ENCODE results near the gene CLEC4D.
"Not testable (repeated sequence)": the region's sequence is repeated elsewhere in the genome, so short reads cannot be mapped to it uniquely, and the experiment has no call there.

Gene CLEC4D

GRCh38 chr12:8508223-8508622 lies 5.1 kb upstream of the CLEC4D start:
- H3K27me3 Mint-ChIP-seq, result peaks cover 10% of the 10 kb centered on the region
- no peaks in the 10 kb centered on the region for H3K36me3 Mint-ChIP-seq (ENCODE audit: low read depth)
- no peak overlapping the region for H3K4me3 Mint-ChIP-seq
- H3K4me1 Mint-ChIP-seq (ENCODE audit: low read depth), result no peaks in the 10 kb centered on the region
- H3K27ac Mint-ChIP-seq, result no peak overlapping the region
- no peaks in the 10 kb centered on the region for H3K9me3 Mint-ChIP-seq

- H3K4me3 Mint-ChIP-seq, result no peak overlapping the region
- no peaks in the 10 kb centered on the region for H3K4me1 Mint-ChIP-seq (ENCODE audit: low read depth)
- H3K27me3 Mint-ChIP-seq, result peaks cover 15% of the 10 kb centered on the region
- no peaks in the 10 kb centered on the region for H3K9me3 Mint-ChIP-seq
- H3K36me3 Mint-ChIP-seq (ENCODE audit: low read depth), result no peaks in the 10 kb centered on the region
- H3K27ac Mint-ChIP-seq, result no peak overlapping the region
Measured at GRCh38 chr12:8508910-8509841, 4.1 kb upstream of the CLEC4D start.

GRCh38 chr12:8517971-8518370 lies 4.7 kb downstream of the CLEC4D start:
- no peak overlapping the region for H3K27ac Mint-ChIP-seq
- no peaks in the 10 kb centered on the region for H3K9me3 Mint-ChIP-seq
- H3K4me1 Mint-ChIP-seq (ENCODE audit: low read depth), result no peaks in the 10 kb centered on the region
- H3K36me3 Mint-ChIP-seq (ENCODE audit: low read depth), result no peaks in the 10 kb centered on the region
- H3K4me3 Mint-ChIP-seq, result no peak overlapping the region
- H3K27me3 Mint-ChIP-seq, result peaks cover 57% of the 10 kb centered on the region

- Mint-ChIP-seq H3K36me3 (ENCODE audit: low read depth) (no peaks in the 10 kb centered on the region), H3K27ac (no peak overlapping the region), H3K27me3 (peaks cover 64% of the 10 kb centered on the region), H3K4me1 (ENCODE audit: low read depth) (no peaks in the 10 kb centered on the region), H3K4me3 (no peak overlapping the region), H3K9me3 (peaks cover under 1% of the 10 kb centered on the region)
Measured at GRCh38 chr12:8519171-8519570, 5.9 kb downstream of the CLEC4D start.

- H3K4me3 Mint-ChIP-seq, result no peak overlapping the region
- no peak overlapping the region for H3K27ac Mint-ChIP-seq
- no peaks in the 10 kb centered on the region for H3K4me1 Mint-ChIP-seq (ENCODE audit: low read depth)
- peaks cover 51% of the 10 kb centered on the region for H3K27me3 Mint-ChIP-seq
- peaks cover 9% of the 10 kb centered on the region for H3K9me3 Mint-ChIP-seq
- H3K36me3 Mint-ChIP-seq (ENCODE audit: low read depth), result no peaks in the 10 kb centered on the region
Measured at GRCh38 chr12:8527250-8528130, 14.2 kb downstream of the CLEC4D start.

GRCh38 chr12:8532045-8532444 lies 18.7 kb downstream of the CLEC4D start:
- H3K4me1 Mint-ChIP-seq (ENCODE audit: low read depth), result no peaks in the 10 kb centered on the region
- H3K36me3 Mint-ChIP-seq (ENCODE audit: low read depth), result no peaks in the 10 kb centered on the region
- H3K27ac Mint-ChIP-seq, result no peak overlapping the region
- no peaks in the 10 kb centered on the region for H3K9me3 Mint-ChIP-seq
- H3K27me3 Mint-ChIP-seq, result peaks cover 43% of the 10 kb centered on the region
- no peak overlapping the region for H3K4me3 Mint-ChIP-seq

- H3K9me3 Mint-ChIP-seq; H3K36me3 Mint-ChIP-seq (ENCODE audit: low read depth); H3K4me3 Mint-ChIP-seq; H3K27ac Mint-ChIP-seq: not testable (repeated sequence)
- Mint-ChIP-seq H3K4me1 (ENCODE audit: low read depth) (peaks cover 12% of the 10 kb centered on the region), H3K27me3 (peaks cover 46% of the 10 kb centered on the region)
Measured at GRCh38 chr12:8537820-8538219, 24.5 kb downstream of the CLEC4D start.

GRCh38 chr12:8540831-8541230 lies 27.5 kb downstream of the CLEC4D start, which contains the start of gene CLEC4E:
CLEC4E (minus strand) TSS chr12:8540905; CDS start chr12:8540797, 108 bp downstream.
- not testable (repeated sequence) for H3K9me3 Mint-ChIP-seq; H3K4me3 Mint-ChIP-seq; H3K27ac Mint-ChIP-seq; H3K36me3 Mint-ChIP-seq (ENCODE audit: low read depth)
- Mint-ChIP-seq H3K4me1 (ENCODE audit: low read depth) (peaks cover 12% of the 10 kb centered on the region), H3K27me3 (peaks cover 35% of the 10 kb centered on the region)

- Mint-ChIP-seq H3K27me3 (peaks cover 35% of the 10 kb centered on the region), H3K4me1 (ENCODE audit: low read depth) (peaks cover 12% of the 10 kb centered on the region), H3K4me3 (no peak overlapping the region), H3K36me3 (ENCODE audit: low read depth) (no peaks in the 10 kb centered on the region), H3K9me3 (no peaks in the 10 kb centered on the region), H3K27ac (no peak overlapping the region)
Measured at GRCh38 chr12:8541562-8541961, 28.3 kb downstream of the CLEC4D start.

GRCh38 chr12:8544295-8544694 lies 31.0 kb downstream of the CLEC4D start:
- Mint-ChIP-seq H3K4me1 (ENCODE audit: low read depth) (peaks cover 12% of the 10 kb centered on the region), H3K27me3 (peaks cover 29% of the 10 kb centered on the region), H3K9me3 (no peaks in the 10 kb centered on the region), H3K4me3 (no peak overlapping the region), H3K27ac (no peak overlapping the region), H3K36me3 (ENCODE audit: low read depth) (no peaks in the 10 kb centered on the region)

- Mint-ChIP-seq H3K4me3 (no peak overlapping the region), H3K27me3 (peaks cover 8% of the 10 kb centered on the region), H3K36me3 (ENCODE audit: low read depth) (no peaks in the 10 kb centered on the region), H3K27ac (no peak overlapping the region), H3K4me1 (ENCODE audit: low read depth) (peaks cover 5% of the 10 kb centered on the region), H3K9me3 (no peaks in the 10 kb centered on the region)
Measured at GRCh38 chr12:8546591-8546990, 33.3 kb downstream of the CLEC4D start.

- H3K4me3 Mint-ChIP-seq, result no peak overlapping the region
- peaks cover 9% of the 10 kb centered on the region for H3K27me3 Mint-ChIP-seq
- H3K4me1 Mint-ChIP-seq (ENCODE audit: low read depth), result no peaks in the 10 kb centered on the region
- no peaks in the 10 kb centered on the region for H3K36me3 Mint-ChIP-seq (ENCODE audit: low read depth)
- H3K27ac Mint-ChIP-seq, result no peak overlapping the region
- no peaks in the 10 kb centered on the region for H3K9me3 Mint-ChIP-seq
Measured at GRCh38 chr12:8547645-8548044, 34.3 kb downstream of the CLEC4D start.

GRCh38 chr12:8548192-8548591 lies 34.9 kb downstream of the CLEC4D start:
- H3K4me3 Mint-ChIP-seq, result no peak overlapping the region
- no peaks in the 10 kb centered on the region for H3K4me1 Mint-ChIP-seq (ENCODE audit: low read depth)
- H3K27me3 Mint-ChIP-seq, result peaks cover 9% of the 10 kb centered on the region
- H3K27ac Mint-ChIP-seq, result no peak overlapping the region
- no peaks in the 10 kb centered on the region for H3K9me3 Mint-ChIP-seq
- H3K36me3 Mint-ChIP-seq (ENCODE audit: low read depth), result no peaks in the 10 kb centered on the region

- no peak overlapping the region for H3K4me3 Mint-ChIP-seq
- H3K36me3 Mint-ChIP-seq (ENCODE audit: low read depth), result no peaks in the 10 kb centered on the region
- no peak overlapping the region for H3K27ac Mint-ChIP-seq
- H3K9me3 Mint-ChIP-seq, result no peaks in the 10 kb centered on the region
- peaks cover 4% of the 10 kb centered on the region for H3K27me3 Mint-ChIP-seq
- H3K4me1 Mint-ChIP-seq (ENCODE audit: low read depth), result no peaks in the 10 kb centered on the region
Measured at GRCh38 chr12:8549381-8549780, 36.1 kb downstream of the CLEC4D start.

GRCh38 chr12:8553088-8553627 lies 39.9 kb downstream of the CLEC4D start:
- Mint-ChIP-seq H3K27ac (no peak overlapping the region), H3K27me3 (peaks cover 4% of the 10 kb centered on the region), H3K9me3 (no peaks in the 10 kb centered on the region), H3K4me3 (no peak overlapping the region), H3K4me1 (ENCODE audit: low read depth) (peaks cover 4% of the 10 kb centered on the region), H3K36me3 (ENCODE audit: low read depth) (no peaks in the 10 kb centered on the region)
